G401 (cell line): Measurements from ENCODE around the gene RHBDD1. TPM values are rescaled to one million over a fixed set of nuclear protein-coding genes. Genes with fewer than 3 reads are reported as not detected.
A peak's percentile ranks its signal among the peaks of the same experiment; 100 is the strongest.

ENCODE experiments used
- DNase-seq: peaks from one replicate; pipeline ENCODE4 v3.0.0-alpha.2; 2015; ENCODE audit warnings: low spot score
- in situ Hi-C: cut with HindIII; loops from 2 replicates; pipeline ENCODE4 v1.10.0; 2016; ENCODE audit warnings: low sequenced_read_pairs, mixed read lengths
- total RNA-seq: library from RNA; depleted of rRNA; stranded (reverse); fragments of >200 nt; shearing (Covaris generic); gene quantifications from 2 replicates; pipeline ENCODE4 v1.2.3, GENCODE V29; 2014

Gene RHBDD1
- total RNA-seq, 1 experiment from 2014 or later, result 4.0 TPM

DNA sequence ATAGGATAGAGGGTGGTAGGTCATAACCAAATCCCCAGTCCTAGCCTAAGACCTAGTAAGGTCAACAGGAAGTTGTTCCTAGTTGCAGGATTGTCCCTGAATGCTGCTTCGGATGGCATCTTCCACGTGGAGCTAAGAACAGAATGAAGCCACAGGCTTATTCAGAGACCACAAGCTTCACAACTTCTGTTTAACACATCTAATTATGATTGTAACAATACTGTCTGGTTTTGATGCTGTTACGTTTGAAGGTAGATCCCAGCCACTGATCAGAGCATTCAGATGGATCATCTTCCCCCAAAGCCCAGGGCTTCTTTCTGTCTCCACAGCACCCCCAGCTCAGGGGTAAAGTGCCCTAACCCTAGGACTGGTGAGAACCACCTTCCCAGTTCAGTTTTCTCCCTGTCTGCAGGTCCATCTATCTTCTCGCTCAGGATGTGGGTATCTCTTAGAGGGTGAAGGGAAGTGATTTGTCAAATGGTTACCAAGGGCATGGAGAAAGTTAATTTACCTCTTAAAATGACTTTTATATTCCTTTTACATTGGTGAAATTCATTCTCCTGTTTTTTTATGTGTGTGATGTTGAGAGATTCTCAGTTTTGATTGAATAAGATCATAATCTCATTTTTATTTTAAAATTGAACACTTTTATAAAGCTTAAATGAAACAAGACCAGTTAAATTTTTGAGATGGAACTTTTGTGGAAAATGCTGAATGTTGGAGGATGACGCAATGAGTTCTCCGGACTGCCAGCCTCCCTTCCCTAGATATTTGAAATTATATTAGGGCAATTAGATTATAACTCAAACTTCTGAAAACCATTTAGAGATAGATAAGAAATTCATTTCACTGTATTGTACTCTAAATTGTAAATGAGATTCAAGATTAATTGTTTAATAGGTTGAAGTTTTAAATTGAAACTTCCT, 66.5 kb downstream of the RHBDD1 start:
- in situ Hi-C loops, result no loop called here
- no peak for DNase-seq

DNA sequence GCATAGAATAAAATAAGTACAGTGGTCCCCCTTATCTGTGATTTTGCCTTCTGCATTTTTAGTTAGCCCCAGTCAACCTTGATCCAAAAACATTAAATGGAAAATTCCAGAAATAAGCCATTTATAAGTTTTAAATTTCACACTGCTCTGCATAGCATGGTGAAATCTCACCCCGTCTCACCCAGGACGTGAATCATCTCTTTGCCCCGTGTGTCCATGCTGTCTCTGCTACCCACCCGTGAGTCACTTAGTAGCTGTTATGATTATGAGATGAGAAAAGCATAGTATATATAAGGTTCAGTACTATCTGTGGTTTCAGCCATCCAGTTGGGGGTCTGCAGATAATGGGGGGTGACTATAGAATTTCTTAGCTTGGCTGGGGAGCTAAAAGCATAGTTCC, 67.3 kb downstream of the RHBDD1 start:
- no peak for DNase-seq
- in situ Hi-C loops, result no loop called here

DNA sequence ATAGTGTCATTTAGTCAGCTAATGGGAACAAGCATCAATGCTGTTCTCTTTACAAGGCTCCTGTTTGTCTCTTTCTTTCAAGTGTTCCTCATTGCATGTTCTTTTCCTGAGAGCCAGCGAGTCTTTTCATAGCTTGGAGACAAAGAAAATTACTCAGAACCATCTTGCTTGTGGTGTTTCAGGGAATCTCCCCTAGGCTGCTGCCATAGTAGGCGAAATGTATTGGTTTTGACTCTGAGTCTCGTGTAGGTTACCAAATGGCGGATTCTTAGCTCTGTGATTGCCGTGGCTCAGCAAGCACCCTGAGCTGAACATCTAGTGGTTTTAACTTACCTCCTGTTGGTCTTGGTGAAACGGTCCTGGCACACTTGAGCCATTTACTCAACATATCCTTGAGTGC, 68.7 kb downstream of the RHBDD1 start:
- in situ Hi-C loops, result no loop called here
- DNase-seq, result no peak

DNA sequence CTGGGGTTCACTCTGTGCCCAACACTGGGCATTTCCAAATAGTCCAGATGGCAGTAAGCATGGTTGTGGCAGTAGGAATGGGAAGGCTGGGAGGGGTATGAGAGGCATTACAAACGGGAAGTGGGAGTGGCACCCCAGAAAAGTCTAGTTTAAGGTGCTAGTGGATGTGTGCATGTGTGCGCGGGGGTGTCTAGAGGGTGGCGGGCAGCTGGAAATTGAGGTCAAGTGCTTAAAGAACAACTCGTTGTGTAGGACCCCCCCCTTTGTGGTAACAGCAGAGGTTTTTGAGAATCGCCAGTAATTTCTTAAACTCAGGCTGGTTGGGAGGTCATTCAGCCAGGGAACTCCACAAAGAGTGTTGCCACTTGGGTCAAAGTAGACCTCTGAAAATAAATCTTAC, 69.9 kb downstream of the RHBDD1 start:
- in situ Hi-C loops, result no loop called here
- DNase-seq, result no peak

DNA sequence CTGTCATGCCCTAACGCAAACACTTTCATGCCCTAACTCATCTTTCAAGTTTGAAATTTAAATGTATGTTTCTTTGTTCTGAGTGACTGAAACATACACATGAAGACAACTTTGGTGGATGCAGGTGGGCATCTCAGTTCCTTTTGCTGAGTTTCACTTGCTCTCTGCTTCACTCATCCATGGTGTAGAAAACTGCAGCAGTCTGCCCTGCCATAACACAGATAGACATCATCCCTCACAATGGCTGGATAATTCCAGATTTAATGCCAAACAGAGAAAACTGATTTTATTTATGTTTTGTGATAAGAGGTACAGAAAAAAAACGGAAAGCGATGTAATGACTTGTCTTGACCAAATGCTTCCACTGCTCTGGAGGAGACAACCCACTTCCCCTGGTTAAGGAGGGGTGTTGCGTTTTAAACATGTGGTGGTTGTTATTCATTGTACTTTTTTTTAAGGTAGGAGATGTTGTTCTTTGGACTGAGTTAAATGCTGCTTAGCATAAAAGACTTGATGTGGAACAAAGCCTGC, 70.4 kb downstream of the RHBDD1 start:
- in situ Hi-C loops, result no loop called here
- no peak for DNase-seq

DNA sequence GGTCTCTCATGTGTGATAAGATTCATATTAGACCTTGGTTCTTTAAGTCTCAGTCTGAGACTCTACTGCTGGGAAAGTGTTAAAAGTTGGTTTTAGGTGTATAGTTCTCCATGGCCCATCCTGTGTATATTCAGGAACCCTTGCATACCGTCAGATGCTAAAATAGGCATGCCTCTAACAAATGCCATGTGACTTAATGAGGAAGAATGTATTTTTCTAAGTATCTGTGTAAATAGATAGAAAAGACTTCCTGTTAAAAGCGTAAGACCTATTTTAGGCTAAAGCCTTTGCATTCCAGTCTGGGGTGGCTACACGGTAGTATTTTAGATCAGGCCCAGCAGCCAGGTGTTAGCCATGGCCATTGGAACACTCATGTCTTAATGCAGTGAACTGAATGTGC, 73.3 kb downstream of the RHBDD1 start:
- DNase-seq, result no peak
- in situ Hi-C loops, result no loop called here

DNA sequence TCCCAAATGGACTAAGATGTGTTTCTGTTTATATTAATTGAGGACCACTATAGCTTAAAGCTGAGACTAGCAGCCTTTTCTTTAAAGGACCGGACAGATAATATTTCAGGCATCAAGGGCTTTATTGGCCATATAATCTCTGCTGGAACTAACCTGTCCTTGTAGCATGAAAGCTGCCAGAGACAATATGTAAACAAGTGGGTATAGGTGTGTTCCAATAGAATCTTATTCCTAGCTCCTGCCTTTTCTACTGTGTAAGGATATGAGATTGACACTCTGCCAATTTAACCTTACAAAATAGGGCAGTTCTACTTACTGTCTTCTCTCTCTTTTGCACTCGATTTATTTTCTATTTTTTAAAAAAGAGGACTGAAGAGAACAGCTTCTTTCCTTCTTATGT, 74.0 kb downstream of the RHBDD1 start:
- DNase-seq, result no peak
- in situ Hi-C loops, result no loop called here

DNA sequence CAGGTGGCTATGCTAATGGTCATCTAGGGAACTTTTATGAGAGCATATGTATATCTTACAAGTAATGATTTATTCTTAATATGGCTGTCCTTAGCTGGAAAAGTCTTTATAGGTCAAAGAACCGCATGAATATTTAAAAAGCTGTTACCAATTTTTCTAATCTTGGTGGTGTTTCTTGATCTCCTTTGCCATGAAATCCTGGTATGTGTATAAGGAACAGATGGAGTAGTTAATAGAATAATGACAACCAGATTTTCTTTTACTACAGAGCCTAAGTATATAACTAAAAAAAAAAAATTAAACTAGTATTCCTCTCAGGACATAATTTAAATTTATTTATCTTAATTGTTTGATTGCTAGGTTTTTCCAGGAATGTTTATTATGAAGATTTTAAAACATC, 74.5 kb downstream of the RHBDD1 start:
- in situ Hi-C loops, result no loop called here
- DNase-seq, result no peak

DNA sequence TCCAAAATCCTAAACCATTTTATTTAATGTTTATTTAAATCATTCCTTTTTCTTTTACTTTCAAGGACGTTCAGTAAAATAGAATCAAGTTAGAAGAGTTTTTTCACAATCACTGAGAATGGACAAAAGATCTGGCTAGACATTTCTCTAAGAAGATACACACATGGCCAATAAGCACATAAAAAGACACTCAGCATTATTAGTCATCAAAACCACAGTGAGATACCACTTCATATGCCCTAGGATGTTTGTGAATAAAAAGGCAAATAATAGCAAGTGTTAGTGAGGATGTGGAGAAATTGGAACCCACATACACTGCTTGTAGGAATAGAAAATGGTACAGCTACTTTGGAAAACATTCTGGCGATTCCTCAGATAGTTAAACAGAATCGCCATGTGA, 76.1 kb downstream of the RHBDD1 start:
- in situ Hi-C loops, result no loop called here
- DNase-seq, result no peak

DNA sequence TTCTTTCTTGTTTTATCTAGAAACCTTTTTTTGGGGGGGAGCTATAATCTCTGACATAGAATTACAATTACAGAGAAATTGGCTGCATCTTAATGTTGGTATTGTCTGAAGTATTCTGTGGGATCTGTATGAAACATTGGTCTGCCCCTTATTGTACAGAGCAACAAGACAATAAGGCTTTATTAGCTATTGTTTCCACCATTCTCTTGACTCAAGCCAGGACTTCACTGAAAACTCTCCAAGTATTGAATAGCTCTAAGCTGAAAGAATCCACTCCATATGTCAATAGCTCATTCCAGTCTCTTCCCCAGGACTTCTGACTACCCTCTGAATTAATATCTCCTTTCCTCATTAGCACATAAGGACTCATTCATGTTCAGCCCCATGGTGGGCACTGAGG, 77.8 kb downstream of the RHBDD1 start:
- no peak for DNase-seq
- in situ Hi-C loops, result no loop called here

DNA sequence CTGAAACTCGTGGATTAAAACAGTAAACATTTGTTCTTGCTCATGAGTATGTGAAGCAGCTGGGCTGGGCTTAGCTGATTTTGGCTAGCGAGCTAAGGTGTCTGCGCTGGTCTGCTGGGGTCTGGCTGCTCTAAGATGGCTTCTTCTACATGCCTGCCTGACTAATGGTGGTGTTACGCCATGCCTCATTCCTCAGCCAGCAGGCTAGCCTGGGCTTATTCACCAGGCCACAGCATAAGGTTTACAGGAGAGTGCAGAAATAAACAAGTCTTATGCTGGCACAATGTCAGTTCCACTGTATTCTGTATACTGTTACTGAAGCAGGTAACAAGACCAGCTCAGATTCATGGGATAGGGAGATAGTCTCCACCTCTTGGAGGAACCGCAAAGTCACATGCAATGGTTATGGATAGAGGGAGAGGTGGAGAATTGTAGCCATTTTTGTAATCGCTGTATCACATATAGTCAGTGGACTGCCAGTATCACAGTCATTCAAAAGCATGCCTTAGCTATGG, 80.0 kb downstream of the RHBDD1 start:
- no peak for DNase-seq
- in situ Hi-C loops, result no loop called here

DNA sequence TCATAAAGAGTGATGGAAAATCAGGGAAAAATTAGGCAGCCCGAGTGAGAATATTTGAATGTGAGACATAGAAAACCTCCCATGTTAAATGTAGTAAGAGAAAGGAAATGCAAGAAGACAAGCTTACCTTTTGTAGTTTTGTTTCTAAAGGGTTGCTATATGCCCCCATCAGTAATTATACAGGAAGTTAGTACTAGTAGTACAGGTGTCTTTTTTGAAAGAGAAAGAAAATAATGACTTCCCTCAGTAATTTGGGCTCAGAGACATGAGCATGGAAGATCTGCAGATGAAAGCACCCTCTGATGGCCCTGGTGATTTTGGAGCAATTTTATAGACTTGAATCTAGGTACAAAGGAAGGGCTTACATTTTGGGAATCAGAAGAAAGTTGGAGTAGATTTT, 80.8 kb downstream of the RHBDD1 start:
- DNase-seq, result no peak
- in situ Hi-C loops, result no loop called here

DNA sequence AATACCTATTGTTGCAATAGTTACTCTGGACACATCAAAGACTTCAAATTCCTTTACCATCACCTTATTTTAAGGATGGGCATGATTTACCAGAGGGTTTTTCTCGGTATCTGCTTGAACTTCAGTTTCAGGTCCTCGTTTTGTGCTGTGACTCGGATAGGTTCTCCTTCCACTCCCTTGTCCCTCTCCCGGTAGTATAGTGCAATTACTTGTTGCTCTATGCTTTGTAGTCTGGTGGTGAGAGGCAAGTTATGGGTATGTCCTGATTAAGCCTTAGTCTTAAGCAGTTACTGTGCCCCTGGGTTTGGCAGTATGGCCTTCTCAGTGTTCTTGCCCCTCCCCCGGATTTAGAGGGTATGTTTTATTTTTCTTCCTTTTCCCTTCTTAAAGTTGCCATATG, 96.6 kb downstream of the RHBDD1 start:
- no peak for DNase-seq
- in situ Hi-C loops, result no loop called here

DNA sequence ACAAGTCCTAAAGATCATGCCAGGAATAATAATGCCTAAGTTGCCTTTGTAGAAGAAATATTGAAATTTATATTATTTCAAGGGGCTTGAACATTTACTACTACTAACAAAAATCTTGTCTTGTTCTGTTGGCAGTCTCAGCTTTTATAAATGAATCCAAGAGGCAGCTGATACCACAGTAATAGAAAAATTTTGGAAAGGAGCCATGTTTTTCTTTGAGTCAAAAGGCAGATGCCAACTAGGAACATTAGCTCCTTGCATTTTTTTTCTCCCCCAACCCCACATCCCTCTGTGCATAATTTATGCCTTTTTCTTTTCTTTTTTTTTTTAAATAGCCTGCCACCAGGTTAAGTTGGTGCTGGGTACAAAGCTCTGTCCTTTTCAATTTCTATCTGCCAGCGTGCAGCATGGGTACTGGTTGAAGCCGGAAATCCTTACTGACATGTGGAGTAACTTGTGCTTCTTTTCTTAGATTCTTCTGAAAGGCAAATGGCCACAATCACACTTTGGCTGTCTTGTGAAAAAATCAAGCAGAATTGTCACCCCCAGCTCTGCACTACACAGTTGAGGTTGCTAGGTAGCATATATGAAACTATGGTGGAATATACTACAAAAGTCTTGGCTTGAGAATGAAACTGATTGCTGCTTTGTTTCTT, 98.8 kb downstream of the RHBDD1 start:
- in situ Hi-C loops, result no loop called here
- peak; percentile 16 for DNase-seq

DNA sequence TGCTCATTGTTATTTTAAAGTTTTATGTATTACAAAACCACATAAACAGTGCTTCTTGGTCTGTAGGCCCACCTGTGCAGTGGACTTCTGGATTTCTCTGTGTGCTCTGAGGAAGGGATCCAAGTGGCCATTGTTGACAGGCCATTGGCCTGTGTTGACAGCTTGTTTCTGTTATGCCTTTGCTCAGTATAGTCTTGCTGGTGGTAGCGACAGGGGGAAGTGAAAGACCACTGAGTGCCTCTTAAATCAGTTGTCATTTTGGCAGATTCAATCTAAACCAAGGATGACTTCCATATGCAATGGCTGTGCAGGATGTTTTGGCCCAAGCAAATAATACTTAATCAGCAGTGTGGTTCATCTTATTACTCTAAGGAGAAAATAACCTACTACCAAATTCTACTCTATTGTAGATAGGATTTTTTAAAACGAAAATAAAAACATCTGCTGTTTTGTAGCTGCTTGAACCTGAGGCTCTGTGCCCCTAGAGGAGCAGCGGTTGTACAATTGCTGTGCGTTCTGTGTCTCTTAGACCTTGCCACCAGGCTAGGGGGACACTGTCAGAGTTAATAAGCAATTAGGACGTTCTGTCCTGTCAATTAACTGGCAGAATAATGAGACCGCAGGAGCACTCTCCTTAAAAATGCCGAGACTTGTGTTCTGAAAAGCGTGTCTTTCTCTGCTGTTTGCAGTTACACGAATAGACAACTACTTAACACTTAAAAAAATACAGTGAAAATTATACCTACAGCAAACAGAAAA, 108.2 kb downstream of the RHBDD1 start:
- no peak for DNase-seq
- in situ Hi-C loops, result no loop called here

DNA sequence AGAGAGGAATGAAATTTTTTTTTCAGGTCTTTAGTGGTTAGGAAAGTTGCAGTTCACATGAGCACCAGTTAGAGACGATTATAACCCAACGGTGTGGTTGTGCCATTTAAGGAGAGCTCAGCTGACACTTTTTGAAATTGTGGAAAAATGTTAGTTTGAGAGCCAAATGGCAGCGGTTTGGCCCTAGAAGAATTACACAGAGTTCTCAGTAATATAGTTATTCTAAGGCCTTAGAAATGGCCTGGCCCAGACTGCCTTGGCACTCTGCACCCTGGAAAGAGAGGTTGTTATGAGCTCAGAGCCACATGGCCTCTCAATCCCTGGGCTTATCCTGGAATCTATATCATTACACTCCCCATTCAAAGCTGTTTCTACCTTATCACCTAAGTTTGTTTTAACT, 117.4 kb downstream of the RHBDD1 start:
- in situ Hi-C loops, result no loop called here
- no peak for DNase-seq

DNA sequence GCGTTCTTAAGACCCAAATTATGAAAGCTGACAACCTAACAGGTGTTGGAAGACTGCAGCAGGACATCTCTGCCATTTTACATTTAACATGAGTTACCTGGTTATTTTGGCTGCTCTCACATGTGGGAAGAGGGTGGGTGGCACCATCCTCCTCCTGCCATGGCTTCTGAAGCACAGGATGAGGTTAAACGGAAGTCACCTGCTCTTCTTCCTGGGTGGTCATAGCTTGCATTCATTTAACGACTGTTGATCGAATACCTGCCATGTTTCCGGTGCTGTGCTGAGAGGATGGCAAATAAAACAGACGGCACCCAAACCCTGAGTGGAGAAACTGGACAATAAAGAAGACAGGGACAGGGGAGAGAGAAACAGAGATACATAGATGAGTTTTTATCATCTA, 118.0 kb downstream of the RHBDD1 start:
- in situ Hi-C loops, result no loop called here
- no peak for DNase-seq

DNA sequence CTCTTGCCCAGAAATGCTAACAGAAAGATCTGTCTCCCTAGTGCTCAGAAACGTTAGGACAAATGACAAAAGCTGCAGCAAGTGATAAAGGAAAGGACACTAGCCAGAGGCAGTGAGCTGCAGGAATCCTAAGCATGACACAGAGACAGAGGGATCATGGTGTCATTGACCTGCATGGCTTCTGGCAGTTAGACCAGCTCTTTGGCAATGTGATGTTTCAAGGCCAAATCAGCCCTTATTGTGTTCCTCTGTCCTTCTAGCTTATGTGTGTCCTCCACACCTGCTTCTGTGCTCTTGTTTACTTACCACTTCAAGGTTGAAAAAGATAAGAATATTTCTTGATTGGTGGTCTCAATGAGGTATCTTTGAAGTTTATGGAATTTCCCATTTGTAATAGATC, 120.8 kb downstream of the RHBDD1 start:
- in situ Hi-C loops, result no loop called here
- DNase-seq, result no peak

DNA sequence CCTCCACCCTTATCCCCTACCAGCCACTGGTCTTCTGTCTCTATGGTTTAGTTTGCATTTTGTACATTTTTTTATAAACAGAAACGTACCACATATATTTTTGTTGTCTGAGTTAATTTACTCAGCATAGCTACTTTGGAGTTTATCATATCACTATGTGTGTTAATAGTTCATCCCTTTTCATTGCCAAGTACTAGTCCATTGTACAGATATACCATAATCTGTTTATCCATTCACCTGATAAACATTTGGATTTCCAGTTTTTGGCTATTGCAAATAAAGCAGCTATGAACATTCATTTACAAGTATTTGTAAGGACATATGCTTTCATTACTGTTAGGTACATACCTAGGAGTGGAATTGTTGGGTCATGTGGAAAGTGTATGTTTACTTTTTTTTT, 123.6 kb downstream of the RHBDD1 start:
- in situ Hi-C loops, result no loop called here
- DNase-seq, result no peak
